HEK293 (cell line): ENCODE data around the gene KLB.
"Not testable (repeated sequence)": the region's sequence is repeated elsewhere in the genome, so short reads cannot be mapped to it uniquely, and the experiment has no call there.

Source experiments
- CTCF ChIA-PET: fragments of 350-600 bp; formaldehyde crosslinking; extraction: SDS; loops from one replicate; lab custom pipeline; 2021; ENCODE audit warnings: antibody characterized with exemption; lab: Yijun Ruan, JAX
- POLR2A ChIA-PET: fragments of 300-600 bp; formaldehyde crosslinking; extraction: SDS; loops from one replicate; lab custom pipeline; 2020; ENCODE audit warnings: antibody characterized with exemption, inconsistent platforms; lab: Yijun Ruan, JAX
- H3K27ac ChIP-seq: fragments of 200-500 bp; sonication (Bioruptor generic); 2 replicates; pipeline ENCODE4 v1.5.1; 2014; ENCODE audit warnings: low read depth, low read length, control low read depth, inconsistent platforms; ENCODE audit errors: extremely low read depth
- H3K36me3 ChIP-seq, 2 experiments: fragments of 200-500 bp in 1 of 2; sonication (Bioruptor generic) in 1 of 2; 1 replicate in 1 of 2; 2 replicates in 1 of 2; pipeline ENCODE4 v1.5.1; 2014 to 2017; ENCODE audit warnings: inconsistent platforms in 2 of 2, low read length in 2 of 2; ENCODE audit not compliant: control insufficient read depth in 2 of 2, insufficient read depth in 1 of 2
- H3K4me1 ChIP-seq: fragments of 200-500 bp; sonication (Bioruptor generic); 2 replicates; pipeline ENCODE4 v1.5.1; 2014; ENCODE audit warnings: mild to moderate bottlenecking, low read length, inconsistent platforms; ENCODE audit not compliant: control insufficient read depth, insufficient read depth
- H3K4me3 ChIP-seq: 2 replicates; pipeline ENCODE4 v1.5.1; 2011; ENCODE audit warnings: low read depth, mild to moderate bottlenecking, control low read depth, low read length, moderate library complexity
- H3K9me3 ChIP-seq: fragments of 200-500 bp; sonication (Bioruptor generic); 2 replicates; pipeline ENCODE4 v1.5.1; 2014; ENCODE audit warnings: low read depth, low read length, inconsistent platforms; ENCODE audit not compliant: control insufficient read depth, insufficient read depth
- ELK4 ChIP-seq: IDR thresholded peaks from 2 replicates; pipeline ENCODE4 v1.6.1; 2011; ENCODE audit warnings: mild to moderate bottlenecking, low read depth, low read length, borderline replicate concordance
- GLI4 ChIP-seq: fragments of 450-650 bp; formaldehyde crosslinking; IDR thresholded peaks from 2 replicates; pipeline ENCODE4 v1.5.1; 2016; ENCODE audit warnings: missing biosample characterization, missing genetic modification characterization
- KLF16 ChIP-seq: fragments of 450-650 bp; formaldehyde crosslinking; IDR thresholded peaks from 2 replicates; pipeline ENCODE4 v1.5.1; 2017; ENCODE audit warnings: missing biosample characterization, missing genetic modification characterization
- KLF8 ChIP-seq: fragments of 450-650 bp; formaldehyde crosslinking; IDR thresholded peaks from 2 replicates; pipeline ENCODE4 v1.5.1; 2016; ENCODE audit warnings: missing biosample characterization, missing genetic modification characterization
- OVOL3 ChIP-seq: fragments of 450-650 bp; formaldehyde crosslinking; IDR thresholded peaks from 2 replicates; pipeline ENCODE4 v1.5.1; 2016; ENCODE audit warnings: missing biosample characterization, missing genetic modification characterization
- PRDM1 ChIP-seq: fragments of 450-650 bp; formaldehyde crosslinking; IDR thresholded peaks from 2 replicates; pipeline ENCODE4; 2016; ENCODE audit warnings: missing biosample characterization, missing genetic modification characterization
- PRDM10 ChIP-seq: fragments of 450-650 bp; formaldehyde crosslinking; IDR thresholded peaks from 2 replicates; pipeline ENCODE4 v1.5.1; 2016; ENCODE audit warnings: missing biosample characterization, missing genetic modification characterization
- SP3 ChIP-seq: fragments of 450-650 bp; formaldehyde crosslinking; IDR thresholded peaks from 2 replicates; pipeline ENCODE4 v1.5.1; 2016; ENCODE audit warnings: missing biosample characterization, missing genetic modification characterization
- TRIM28 ChIP-seq: IDR thresholded peaks from 2 replicates; pipeline ENCODE4 v1.6.1; 2011; ENCODE audit warnings: low read length, control low read depth, borderline replicate concordance
- ZBTB17 ChIP-seq: fragments of 450-650 bp; formaldehyde crosslinking; IDR thresholded peaks from 2 replicates; pipeline ENCODE4 v1.5.1; 2016; ENCODE audit warnings: missing biosample characterization, missing genetic modification characterization
- ZBTB49 ChIP-seq: fragments of 450-650 bp; formaldehyde crosslinking; IDR thresholded peaks from 2 replicates; pipeline ENCODE4 v1.5.1; 2016; ENCODE audit warnings: missing biosample characterization, missing genetic modification characterization, low read depth
- ZNF311 ChIP-seq: fragments of 450-650 bp; formaldehyde crosslinking; IDR thresholded peaks from 2 replicates; pipeline ENCODE4 v1.5.1; 2017; ENCODE audit warnings: missing biosample characterization, missing genetic modification characterization, borderline replicate concordance
- ZNF341 ChIP-seq: fragments of 450-650 bp; formaldehyde crosslinking; IDR thresholded peaks from 2 replicates; pipeline ENCODE4; 2016; ENCODE audit warnings: low read depth, missing biosample characterization, missing genetic modification characterization
- ZNF354C ChIP-seq: fragments of 450-650 bp; formaldehyde crosslinking; IDR thresholded peaks from 2 replicates; pipeline ENCODE4 v1.5.1; 2016; ENCODE audit warnings: missing biosample characterization, missing genetic modification characterization, low read depth, borderline replicate concordance
- ZNF433 ChIP-seq: fragments of 450-650 bp; formaldehyde crosslinking; IDR thresholded peaks from 2 replicates; pipeline ENCODE4 v1.5.1; 2016; ENCODE audit warnings: missing biosample characterization, missing genetic modification characterization, low read depth
- ZNF530 ChIP-seq: fragments of 450-650 bp; formaldehyde crosslinking; IDR thresholded peaks from 2 replicates; pipeline ENCODE4 v1.5.1; 2016; ENCODE audit warnings: low read depth, missing biosample characterization, missing genetic modification characterization
- ZNF600 ChIP-seq: fragments of 450-650 bp; formaldehyde crosslinking; IDR thresholded peaks from 2 replicates; pipeline ENCODE4 v1.5.1; 2016; ENCODE audit warnings: missing biosample characterization, missing genetic modification characterization
- ZNF621 ChIP-seq: fragments of 450-650 bp; formaldehyde crosslinking; IDR thresholded peaks from 2 replicates; pipeline ENCODE4 v1.5.1; 2017; ENCODE audit warnings: missing biosample characterization, missing genetic modification characterization
- ZNF692 ChIP-seq: fragments of 450-650 bp; formaldehyde crosslinking; IDR thresholded peaks from 2 replicates; pipeline ENCODE4 v1.5.1; 2016; ENCODE audit warnings: missing biosample characterization, missing genetic modification characterization

Gene KLB

GRCh38 chr4:39406763-39407583, at the start of gene KLB:
KLB (plus strand) TSS chr4:39406930; CDS start chr4:39406950, 20 bp downstream.
- Histone ChIP-seq H3K36me3 (no peaks in the 10 kb centered on the region), H3K27ac (no peak within 1 kb of the TSS), H3K4me3 (no peak within 1 kb of the TSS), H3K4me1 (no peaks in the 10 kb centered on the region), H3K9me3 (no peaks in the 10 kb centered on the region)
- TF ChIP-seq TRIM28 (0 out of 2 replicates have a peak, but pooled peaks have one; percentile 21), ZNF354C (no peak), PRDM10 (0 out of 2 replicates have a peak, but pooled peaks have one; percentile 11), ZBTB17 (tag by site-specific recombination) (peak; percentile 73), ZNF341 (tag by site-specific recombination) (no peak), PRDM1 (tag by site-specific recombination) (peak; percentile 75)
- ChIA-PET CTCF (interaction anchor here (0.6 kb wide), 1 partner anchor 21 kb away, joined by 3 read pairs; no protein-coding TSS in a partner anchor), POLR2A (no interaction called here)

GRCh38 chr4:39357002-39357401, 49.7 kb upstream of the KLB start:
- Histone ChIP-seq H3K36me3 (no peaks in the 10 kb centered on the region; a peak in 1 of 3 replicates), H3K4me1 (no peaks in the 10 kb centered on the region), H3K27ac (no peak overlapping the region)
- CTCF ChIA-PET = interaction anchor here (0.6 kb wide), 1 partner anchor 10 kb away, joined by 3 read pairs; no protein-coding TSS in a partner anchor
- TF ChIP-seq ZNF311 (tag by site-specific recombination) = no peak
- TF ChIP-seq, all 188 proteins: peak for 0
- no peak overlapping the region for H3K4me3 ChIP-seq
- H3K9me3 ChIP-seq = no peaks in the 10 kb centered on the region
- POLR2A ChIA-PET = no interaction called here

GRCh38 chr4:39360611-39361010, 46.1 kb upstream of the KLB start:
- CTCF ChIA-PET, POLR2A ChIA-PET, H3K36me3 ChIP-seq, H3K4me3 ChIP-seq, H3K27ac ChIP-seq, H3K4me1 ChIP-seq, H3K9me3 ChIP-seq: not testable (repeated sequence)

GRCh38 chr4:39362827-39363226, 43.9 kb upstream of the KLB start:
- ChIA-PET CTCF (no interaction called here), POLR2A (interaction anchor here (2.0 kb wide), 1 partner anchor 96 kb away, joined by 8 read pairs; the partner anchor contains the start of genes LIAS and RPL9)
- Histone ChIP-seq H3K27ac (no peak overlapping the region), H3K4me1 (no peaks in the 10 kb centered on the region), H3K4me3 (no peak overlapping the region), H3K9me3 (no peaks in the 10 kb centered on the region), H3K36me3 (no peaks in the 10 kb centered on the region; a peak in 1 of 3 replicates)
- TF ChIP-seq GLI4 (tag by site-specific recombination) (no peak), SP3 (tag by site-specific recombination) (no peak), ZNF621 (tag by site-specific recombination) (no peak), ZNF530 (tag by site-specific recombination) (no peak), OVOL3 (no peak), ZNF692 (tag by site-specific recombination) (no peak), KLF16 (tag by site-specific recombination) (no peak), ZNF433 (tag by site-specific recombination) (no peak), ZBTB49 (tag by site-specific recombination) (no peak), KLF8 (no peak), ELK4 (no peak), ZNF600 (tag by site-specific recombination) (no peak)
